Liver (tissue), 9 donors: Measurements from ENCODE around the gene LYPD3. TPM values are rescaled to one million over a fixed set of nuclear protein-coding genes. Genes with fewer than 3 reads are reported as not detected.

Source experiments
- DNase-seq: peaks from one replicate; pipeline ENCODE4 v3.0.0-alpha.2; 2017; ENCODE audit warnings: low spot score
- H3K27ac ChIP-seq, 2 donors: one replicate each; pipeline ENCODE4 v1.7.0; 2013; ENCODE audit warnings: inconsistent platforms in 2 of 2, low read length in 2 of 2, control low read depth in 1 of 2, low read depth in 1 of 2, mild to moderate bottlenecking in 1 of 2
- H3K27me3 ChIP-seq, 4 donors: one replicate each; pipeline versions ENCODE4 v1.6.1 to v1.7.0; 2013; ENCODE audit warnings: low read length in 3 of 4, inconsistent platforms in 1 of 4, mild to moderate bottlenecking in 1 of 4, moderate library complexity in 1 of 4; ENCODE audit not compliant: control insufficient read depth in 4 of 4, insufficient read depth in 4 of 4
- H3K36me3 ChIP-seq, 4 donors: one replicate each; pipeline versions ENCODE4 v1.6.1 to v1.7.0; 2013; ENCODE audit warnings: low read length in 3 of 4, mild to moderate bottlenecking in 3 of 4, low read depth in 1 of 4, moderate library complexity in 1 of 4; ENCODE audit not compliant: control insufficient read depth in 4 of 4, insufficient read depth in 3 of 4
- H3K4me1 ChIP-seq, 4 donors: one replicate each; pipeline versions ENCODE4 v1.6.1 to v1.7.0; 2013; ENCODE audit warnings: low read length in 3 of 4, mild to moderate bottlenecking in 3 of 4, moderate library complexity in 1 of 4; ENCODE audit not compliant: control insufficient read depth in 4 of 4, insufficient read depth in 4 of 4
- H3K4me3 ChIP-seq, 3 donors: one replicate each; pipeline versions ENCODE4 v1.6.1 to v1.7.0; 2013; ENCODE audit warnings: low read length in 3 of 3, control low read depth in 1 of 3, low read depth in 1 of 3, mild to moderate bottlenecking in 1 of 3
- H3K9ac ChIP-seq, 2 donors: one replicate each; pipeline ENCODE4 v1.7.0; 2013; ENCODE audit warnings: low read length in 2 of 2, mild to moderate bottlenecking in 2 of 2, moderate library complexity in 2 of 2, control low read depth in 1 of 2, low read depth in 1 of 2
- H3K9me3 ChIP-seq, 4 donors: one replicate each; pipeline versions ENCODE4 v1.6.1 to v1.7.0; 2013; ENCODE audit warnings: low read length in 3 of 4; ENCODE audit not compliant: control insufficient read depth in 4 of 4
- EGR1 ChIP-seq, 2 donors: IDR thresholded peaks; 2 replicates each; pipeline ENCODE4 v1.6.1; 2016 to 2018; ENCODE audit warnings: antibody characterized with exemption in 2 of 2, low read depth in 2 of 2
- FOXA1 ChIP-seq: IDR thresholded peaks from 2 replicates; pipeline ENCODE4 v1.6.1; 2016; ENCODE audit warnings: antibody characterized with exemption
- FOXA2 ChIP-seq: IDR thresholded peaks from 2 replicates; pipeline ENCODE4 v1.6.1; 2016; ENCODE audit warnings: antibody characterized with exemption
- GABPA ChIP-seq, 2 donors: IDR thresholded peaks in 1 of 2; conservative IDR thresholded peaks in 1 of 2; 2 replicates each; pipeline ENCODE4 v1.6.1; 2016; ENCODE audit warnings: antibody characterized with exemption in 2 of 2, mild to moderate bottlenecking in 1 of 2, moderate library complexity in 1 of 2
- HNF4G ChIP-seq: IDR thresholded peaks from 2 replicates; pipeline ENCODE4 v1.6.1; 2016; ENCODE audit warnings: antibody characterized with exemption
- JUND ChIP-seq, 2 donors: IDR thresholded peaks; 2 replicates each; pipeline ENCODE4 v1.6.1; 2016; ENCODE audit warnings: antibody characterized with exemption in 2 of 2
- MAX ChIP-seq: IDR thresholded peaks from 2 replicates; pipeline ENCODE4 v1.6.1; 2016; ENCODE audit warnings: antibody characterized with exemption
- NR2F2 ChIP-seq: IDR thresholded peaks from 2 replicates; pipeline ENCODE4 v1.6.1; 2016; ENCODE audit warnings: antibody characterized with exemption
- RAD21 ChIP-seq, 2 donors: IDR thresholded peaks; 2 replicates each; pipeline ENCODE4 v1.6.1; 2016; ENCODE audit warnings: antibody characterized with exemption in 2 of 2, mild to moderate bottlenecking in 2 of 2
- RXRA ChIP-seq, 2 donors: IDR thresholded peaks; 2 replicates each; pipeline ENCODE4 v1.6.1; 2017 to 2018; ENCODE audit warnings: antibody characterized with exemption in 2 of 2, mild to moderate bottlenecking in 1 of 2
- SP1 ChIP-seq: IDR thresholded peaks from 2 replicates; pipeline ENCODE4 v1.6.1; 2018; ENCODE audit warnings: antibody characterized with exemption, mild to moderate bottlenecking
- TAF1 ChIP-seq: conservative IDR thresholded peaks from 2 replicates; pipeline ENCODE4 v1.6.1; 2016; ENCODE audit warnings: antibody characterized with exemption, mild to moderate bottlenecking
- YY1 ChIP-seq: IDR thresholded peaks from 2 replicates; pipeline ENCODE4 v1.6.1; 2016; ENCODE audit warnings: antibody characterized with exemption, mild to moderate bottlenecking
- ZBTB33 ChIP-seq: IDR thresholded peaks from 2 replicates; pipeline ENCODE4 v1.6.1; 2016; ENCODE audit warnings: antibody characterized with exemption
- WGBS: extraction: QIAGEN DNeasy Blood & Tissue Kit; methylation state at CpG from one replicate; pipeline ENCODE4 v1.1.7; 2013; 5-methylcytosine and 5-hydroxymethylcytosine counted together
- polyA plus RNA-seq, 2 donors: library from polyadenylated mRNA; stranded (reverse) in 1 of 2; unstranded in 1 of 2; fragments of 200-250 nt in 1 of 2; fragments of >200 nt in 1 of 2; fragmentation: Nextera tagmentation in 1 of 2; extraction: Ambion mirVana in 1 of 2; gene quantifications; one replicate each; pipeline versions ENCODE4 v1.2.1 to v1.2.3, GENCODE V29; 2013 to 2015
- total RNA-seq, 2 donors: library from RNA; depleted of rRNA; stranded (reverse); fragments of >200 nt; gene quantifications; one replicate each; pipeline ENCODE4 v1.2.3, GENCODE V29; 2014
- TF ChIP-seq, protein P1 (sequence below): fragments of 150-350 bp; IDR thresholded peaks from 2 replicates; pipeline ENCODE4 v1.5.1; 2017; ENCODE audit warnings: improper control_type of control experiment, low read depth, low read length; ENCODE audit not compliant: missing input control
- TF ChIP-seq, protein P2 (sequence below): IDR thresholded peaks from 2 replicates; pipeline ENCODE4 v1.6.1; 2016; ENCODE audit warnings: antibody characterized with exemption
- donor health status: healthy.
- donor health status: healthy.
- donor health status: healthy.
- donor health status: healthy.
- donor health status: healthy.

The LYPD3 gene
- total and polyA plus RNA-seq, 4 donors, result 0.08 to 0.38 (median 0.18) TPM

DNA sequence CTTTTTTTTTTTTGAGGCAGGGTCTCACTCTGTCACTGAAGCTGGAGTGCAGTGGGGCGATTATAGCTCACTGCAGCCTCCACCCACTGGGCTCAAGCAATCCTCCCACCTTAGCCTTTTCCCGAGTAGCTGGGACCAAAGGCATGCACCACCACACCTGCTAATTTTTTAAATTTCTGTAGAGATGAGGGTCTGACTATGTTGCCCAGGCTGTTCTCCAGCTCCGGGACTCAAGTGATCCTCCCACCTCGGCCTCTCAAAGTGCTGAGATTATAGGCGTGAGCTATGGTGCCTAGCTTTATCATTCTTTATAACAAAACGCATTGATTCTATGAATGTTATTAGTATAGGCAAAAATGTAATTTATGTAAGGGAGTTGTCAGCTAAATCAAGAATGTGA is 17.9 kb upstream of the LYPD3 start:
- Histone ChIP-seq H3K9ac (no peak overlapping the region), H3K4me1 (no peaks in the 10 kb centered on the region), H3K4me3 (no peak overlapping the region), H3K27me3 (no peaks in the 10 kb centered on the region), H3K9me3 (no peaks in the 10 kb centered on the region), H3K36me3 (peaks cover 0 to 20% (median 5%) of the 10 kb centered on the region in 4 donors), H3K27ac (no peak overlapping the region)
- WGBS, result 96% methylated on average over 6 of the region's 6 CpGs
- TF ChIP-seq HNF4G, result no peak
- TF ChIP-seq JUND (IDR thresholded peaks at IDR 0.05), result no peak
- no peak for TF ChIP-seq RXRA (IDR thresholded peaks at IDR 0.05)
- TF ChIP-seq ZBTB33, result no peak
- TF ChIP-seq FOXA1, result no peak
- TF ChIP-seq TAF1, result no peak
- TF ChIP-seq, protein P1, sequence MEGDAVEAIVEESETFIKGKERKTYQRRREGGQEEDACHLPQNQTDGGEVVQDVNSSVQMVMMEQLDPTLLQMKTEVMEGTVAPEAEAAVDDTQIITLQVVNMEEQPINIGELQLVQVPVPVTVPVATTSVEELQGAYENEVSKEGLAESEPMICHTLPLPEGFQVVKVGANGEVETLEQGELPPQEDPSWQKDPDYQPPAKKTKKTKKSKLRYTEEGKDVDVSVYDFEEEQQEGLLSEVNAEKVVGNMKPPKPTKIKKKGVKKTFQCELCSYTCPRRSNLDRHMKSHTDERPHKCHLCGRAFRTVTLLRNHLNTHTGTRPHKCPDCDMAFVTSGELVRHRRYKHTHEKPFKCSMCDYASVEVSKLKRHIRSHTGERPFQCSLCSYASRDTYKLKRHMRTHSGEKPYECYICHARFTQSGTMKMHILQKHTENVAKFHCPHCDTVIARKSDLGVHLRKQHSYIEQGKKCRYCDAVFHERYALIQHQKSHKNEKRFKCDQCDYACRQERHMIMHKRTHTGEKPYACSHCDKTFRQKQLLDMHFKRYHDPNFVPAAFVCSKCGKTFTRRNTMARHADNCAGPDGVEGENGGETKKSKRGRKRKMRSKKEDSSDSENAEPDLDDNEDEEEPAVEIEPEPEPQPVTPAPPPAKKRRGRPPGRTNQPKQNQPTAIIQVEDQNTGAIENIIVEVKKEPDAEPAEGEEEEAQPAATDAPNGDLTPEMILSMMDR, result no peak
- no peak for DNase-seq

DNA sequence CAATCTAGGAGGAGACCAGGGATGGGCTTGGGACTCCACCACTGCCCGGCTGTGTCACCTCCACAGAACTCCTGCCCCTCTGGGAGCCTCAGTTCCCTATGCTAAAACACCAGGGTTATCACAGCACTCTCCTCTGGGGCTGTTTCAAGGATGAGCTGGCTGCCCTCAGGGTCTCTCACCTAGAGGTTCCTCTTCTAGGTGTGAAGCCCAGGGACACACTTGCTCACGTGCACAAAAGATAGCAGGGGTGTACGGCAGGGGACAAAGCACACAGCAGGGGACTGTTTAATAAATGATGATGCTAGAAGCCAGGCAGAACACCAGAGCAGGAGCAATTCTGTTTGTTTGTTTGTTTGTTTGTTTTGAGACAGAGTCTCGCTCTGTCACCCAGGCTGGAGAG is 16.8 kb upstream of the LYPD3 start:
- TF ChIP-seq GABPA (IDR thresholded peaks at IDR 0.05 in 1 of 2, conservative IDR thresholded peaks at IDR 0.05 in 1 of 2), result no peak
- no peak for TF ChIP-seq TAF1
- TF ChIP-seq HNF4G, result no peak
- TF ChIP-seq EGR1 (IDR thresholded peaks at IDR 0.05; ENCODE audit: low read depth in 2 of 2), result no peak
- no peak for TF ChIP-seq RAD21 (IDR thresholded peaks at IDR 0.05)
- TF ChIP-seq, protein P2, sequence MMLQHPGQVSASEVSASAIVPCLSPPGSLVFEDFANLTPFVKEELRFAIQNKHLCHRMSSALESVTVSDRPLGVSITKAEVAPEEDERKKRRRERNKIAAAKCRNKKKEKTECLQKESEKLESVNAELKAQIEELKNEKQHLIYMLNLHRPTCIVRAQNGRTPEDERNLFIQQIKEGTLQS, result no peak
- TF ChIP-seq ZBTB33, result no peak
- TF ChIP-seq FOXA2, result no peak
- no peak for TF ChIP-seq RXRA (IDR thresholded peaks at IDR 0.05)
- TF ChIP-seq MAX, result no peak
- no peak for TF ChIP-seq YY1
- no peak for TF ChIP-seq FOXA1
- no peak for TF ChIP-seq NR2F2
- TF ChIP-seq SP1, result no peak
- TF ChIP-seq, protein P1, result no peak
- DNase-seq, result no peak
- Histone ChIP-seq H3K4me3 (no peak overlapping the region), H3K9me3 (no peaks in the 10 kb centered on the region), H3K9ac (no peak overlapping the region), H3K4me1 (no peaks in the 10 kb centered on the region), H3K36me3 (peaks cover 0 to 26% (median 9%) of the 10 kb centered on the region in 4 donors), H3K27ac (no peak overlapping the region), H3K27me3 (no peaks in the 10 kb centered on the region)
- WGBS, result 92% methylated on average over 4 of the region's 4 CpGs
